Astrocyte of the cerebellum (primary cell): ENCODE data around the gene ASPRV1.

Experiments used
- DNase-seq: peaks from one replicate; pipeline ENCODE4 v3.0.0-alpha.2; 2011; ENCODE audit warnings: low read depth
- H3K4me3 ChIP-seq: 2 replicates; pipeline ENCODE4 v1.5.1; 2011; ENCODE audit warnings: mild to moderate bottlenecking, low read depth, low read length, moderate library complexity
- in situ Hi-C: cut with HindIII; loops from 2 replicates; pipeline ENCODE4 v1.10.0; 2017; ENCODE audit warnings: low sequenced_read_pairs
- TF ChIP-seq, protein P1 (sequence below): IDR thresholded peaks from 2 replicates; pipeline ENCODE4 v1.5.1; 2012; ENCODE audit warnings: low read length, low read depth, moderate library complexity, mild to moderate bottlenecking; ENCODE audit errors: missing control alignments

ASPRV1 gene

DNA sequence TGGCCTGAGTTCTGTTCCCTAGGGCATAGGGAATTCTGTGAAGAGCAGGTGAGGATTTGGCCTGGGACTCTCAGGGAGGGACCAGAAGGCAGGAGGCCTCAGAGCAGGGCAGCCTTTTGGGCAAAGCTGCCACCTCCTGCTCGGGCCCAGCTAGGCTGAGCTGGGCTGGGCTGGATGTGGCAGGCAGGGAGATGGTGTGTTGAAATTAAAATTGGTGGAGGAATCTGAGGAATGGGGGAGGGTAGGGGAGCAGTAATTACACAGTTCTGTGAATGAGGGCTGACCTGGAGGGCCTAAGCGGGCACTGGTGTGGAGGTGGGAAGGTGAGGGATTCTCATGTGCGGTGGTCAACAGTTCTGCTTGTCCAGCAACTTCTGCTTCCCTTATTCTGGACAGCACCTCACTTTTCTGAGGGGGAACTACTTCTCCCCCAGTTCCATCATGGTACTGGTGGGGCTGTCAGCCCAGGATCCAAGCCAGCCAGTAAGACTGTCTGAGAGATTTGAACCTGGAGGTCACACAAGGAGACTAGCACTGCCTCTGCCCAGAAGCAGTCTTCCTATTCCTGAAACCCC is 22.0 kb upstream of the ASPRV1 start:
- no peak for DNase-seq
- no peak overlapping the region for H3K4me3 ChIP-seq
- in situ Hi-C loops: no loop called here
- TF ChIP-seq, protein P1, sequence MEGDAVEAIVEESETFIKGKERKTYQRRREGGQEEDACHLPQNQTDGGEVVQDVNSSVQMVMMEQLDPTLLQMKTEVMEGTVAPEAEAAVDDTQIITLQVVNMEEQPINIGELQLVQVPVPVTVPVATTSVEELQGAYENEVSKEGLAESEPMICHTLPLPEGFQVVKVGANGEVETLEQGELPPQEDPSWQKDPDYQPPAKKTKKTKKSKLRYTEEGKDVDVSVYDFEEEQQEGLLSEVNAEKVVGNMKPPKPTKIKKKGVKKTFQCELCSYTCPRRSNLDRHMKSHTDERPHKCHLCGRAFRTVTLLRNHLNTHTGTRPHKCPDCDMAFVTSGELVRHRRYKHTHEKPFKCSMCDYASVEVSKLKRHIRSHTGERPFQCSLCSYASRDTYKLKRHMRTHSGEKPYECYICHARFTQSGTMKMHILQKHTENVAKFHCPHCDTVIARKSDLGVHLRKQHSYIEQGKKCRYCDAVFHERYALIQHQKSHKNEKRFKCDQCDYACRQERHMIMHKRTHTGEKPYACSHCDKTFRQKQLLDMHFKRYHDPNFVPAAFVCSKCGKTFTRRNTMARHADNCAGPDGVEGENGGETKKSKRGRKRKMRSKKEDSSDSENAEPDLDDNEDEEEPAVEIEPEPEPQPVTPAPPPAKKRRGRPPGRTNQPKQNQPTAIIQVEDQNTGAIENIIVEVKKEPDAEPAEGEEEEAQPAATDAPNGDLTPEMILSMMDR: no peak

DNA sequence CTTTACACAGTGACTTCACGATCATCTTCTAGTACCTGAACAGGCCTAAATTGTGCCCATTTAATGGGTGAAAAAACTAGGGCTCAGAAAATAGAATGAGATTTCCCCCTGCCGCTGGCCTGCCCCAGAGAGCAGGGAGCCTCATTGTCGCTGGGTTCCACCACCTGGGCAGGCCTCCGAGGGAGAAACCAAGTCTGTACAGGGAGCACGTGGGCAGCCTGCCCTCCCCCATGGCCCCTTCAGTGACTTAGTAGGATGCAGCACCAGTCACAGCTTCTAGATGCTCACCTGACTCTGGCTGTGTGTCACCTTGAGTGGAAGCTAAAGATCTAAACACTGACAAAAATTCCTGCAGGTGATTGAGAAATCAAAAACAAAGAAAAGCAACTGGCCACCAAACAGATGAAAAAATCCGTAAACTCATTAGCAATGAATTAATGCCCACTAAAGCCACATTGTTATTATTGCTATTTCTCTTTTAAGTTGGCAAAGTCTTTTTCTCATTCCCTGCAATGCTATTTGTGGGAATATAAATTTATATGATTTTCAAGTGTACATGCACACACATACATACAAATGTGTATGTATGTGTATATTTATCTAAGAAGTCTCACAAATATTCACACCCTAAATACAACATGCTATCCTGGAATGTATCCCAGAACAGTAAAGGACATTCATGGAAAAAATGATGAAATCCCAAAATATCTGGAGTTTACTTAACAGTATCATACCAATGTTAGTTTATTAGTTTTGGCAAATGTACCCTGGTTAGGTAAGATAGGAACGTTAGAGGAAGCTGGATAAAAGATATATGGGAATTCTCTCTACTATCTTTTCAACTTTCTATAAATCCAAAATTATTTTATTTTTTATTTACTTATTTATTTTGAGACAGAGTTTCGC is 18.7 kb upstream of the ASPRV1 start:
- TF ChIP-seq, protein P1: no peak
- in situ Hi-C loops: no loop called here
- DNase-seq: no peak
- no peak overlapping the region for H3K4me3 ChIP-seq

DNA sequence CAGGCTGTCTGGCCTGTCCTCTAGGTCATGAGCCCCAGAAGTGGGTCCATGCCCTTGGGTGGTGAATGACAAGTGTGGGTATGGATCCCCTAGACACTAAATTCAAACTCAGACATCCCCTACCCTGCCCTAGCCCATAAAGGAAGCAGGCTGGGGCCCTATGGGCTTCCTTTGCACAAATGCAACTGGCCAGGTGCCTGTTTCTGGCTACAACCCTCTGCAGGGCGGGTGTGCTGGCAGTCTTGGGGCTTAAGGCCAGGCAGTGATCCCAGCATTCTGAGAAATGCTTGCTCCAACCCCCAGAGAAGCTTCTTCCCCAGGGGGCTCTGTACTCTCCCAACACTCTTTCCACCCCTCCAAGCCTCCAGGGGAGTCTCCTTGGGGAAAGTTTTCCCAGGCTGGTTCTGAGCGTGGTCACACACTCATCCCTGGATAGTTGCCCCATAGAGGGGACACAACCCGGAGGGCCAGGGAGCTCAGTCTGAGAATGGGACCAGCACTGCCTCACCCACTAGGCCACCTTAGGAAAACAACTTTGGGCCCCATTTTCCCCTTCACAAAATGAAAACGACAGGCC is 16.6 kb upstream of the ASPRV1 start:
- in situ Hi-C loops: no loop called here
- TF ChIP-seq, protein P1: no peak
- H3K4me3 ChIP-seq: no peak overlapping the region
- DNase-seq: no peak

DNA sequence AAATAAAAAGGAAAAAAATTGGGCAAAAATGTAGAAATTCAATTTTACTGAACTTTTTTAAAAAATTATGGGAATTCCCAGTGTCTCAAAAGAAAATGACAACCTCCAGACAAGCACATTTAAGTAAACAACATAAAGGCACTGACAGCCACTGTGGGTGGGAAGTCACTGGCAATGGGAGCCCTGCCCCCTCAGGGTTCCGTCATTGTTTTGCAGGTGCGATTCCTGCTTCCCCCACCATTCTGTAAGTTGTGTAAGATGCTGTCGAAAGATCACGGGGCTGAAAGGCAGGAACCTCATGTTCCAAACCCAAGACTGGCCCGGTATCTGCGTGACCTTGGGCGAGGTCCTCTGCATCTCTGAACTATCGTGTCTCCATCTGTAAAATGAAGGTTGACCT is 15.8 kb upstream of the ASPRV1 start:
- TF ChIP-seq, protein P1: no peak
- no peak overlapping the region for H3K4me3 ChIP-seq
- in situ Hi-C loops: no loop called here
- DNase-seq: no peak

DNA sequence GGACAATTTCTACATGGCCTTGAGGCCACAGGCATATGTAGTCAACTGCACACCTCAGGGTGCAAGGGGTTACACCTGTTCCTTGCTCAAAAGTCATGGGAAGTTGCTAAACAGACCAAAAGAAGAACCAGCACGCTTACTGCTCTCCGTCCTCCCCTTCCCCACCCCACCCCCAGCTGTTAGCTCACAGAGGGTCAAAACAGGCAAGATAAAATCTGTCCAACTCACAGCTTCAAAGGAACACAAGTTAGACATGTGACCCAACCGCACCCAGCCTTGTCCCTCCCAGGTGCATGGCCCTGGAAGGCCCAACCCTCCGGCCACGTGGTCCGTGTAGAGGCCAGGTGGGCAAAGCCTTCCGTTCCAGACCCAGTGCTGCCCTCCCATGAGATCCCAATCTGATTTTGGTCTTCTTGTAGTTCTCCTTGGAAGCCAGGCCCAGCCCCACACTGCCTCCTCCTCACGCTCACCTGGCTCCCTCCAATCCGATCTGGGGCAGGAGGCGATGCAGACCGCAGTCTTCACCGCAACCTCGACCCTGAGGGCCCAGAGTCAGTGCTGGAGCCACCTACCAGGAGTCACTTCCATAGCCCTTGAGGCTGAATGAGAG is 14.5 kb upstream of the ASPRV1 start:
- DNase-seq: no peak
- TF ChIP-seq, protein P1: no peak
- in situ Hi-C loops: no loop called here
- H3K4me3 ChIP-seq: no peak overlapping the region

DNA sequence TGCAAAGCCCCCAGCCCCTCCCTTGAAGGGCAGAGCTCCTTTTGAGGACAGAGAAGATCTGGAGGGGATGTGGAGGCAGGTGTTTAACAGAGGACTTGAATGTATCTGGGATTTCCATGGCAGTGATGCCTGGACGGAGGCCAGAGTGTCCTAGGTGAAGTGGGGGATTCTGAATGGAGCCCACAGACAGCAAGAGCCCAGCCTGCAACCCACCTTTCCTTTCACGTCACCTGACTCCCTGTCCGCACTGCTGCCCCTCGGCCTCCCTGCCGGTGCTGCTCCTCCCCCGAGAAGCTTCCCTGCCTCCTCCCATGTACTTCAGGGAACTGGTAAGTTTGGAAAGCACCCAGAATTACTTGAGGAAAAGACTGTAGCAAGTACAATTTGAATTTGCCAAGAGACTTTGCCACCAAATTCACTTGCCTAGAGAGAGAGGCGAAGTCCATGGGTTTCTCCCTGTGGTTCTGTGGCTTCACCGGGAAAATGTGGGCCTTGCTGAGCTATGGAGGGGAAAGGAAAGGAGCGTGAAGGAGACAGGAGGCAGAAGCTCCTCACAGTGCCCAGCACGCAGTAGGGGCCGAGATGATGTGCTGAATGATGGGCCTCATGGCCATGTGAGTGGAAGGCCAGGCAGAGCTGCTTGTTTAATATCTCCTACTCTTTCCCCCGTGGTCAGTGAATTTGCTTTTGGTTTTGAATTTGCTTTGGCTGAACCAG is 13.9 kb upstream of the ASPRV1 start:
- in situ Hi-C loops: no loop called here
- H3K4me3 ChIP-seq: no peak overlapping the region
- TF ChIP-seq, protein P1: no peak
- no peak for DNase-seq
